ENCODE data around the gene BRICD5. TPM values are rescaled to one million over a fixed set of nuclear protein-coding genes. Genes with fewer than 3 reads are reported as not detected.

The BRICD5 gene
- total and polyA plus RNA-seq, 3 donors from 2014 or later: 25.1 to 66.5 (median 37.8) TPM

- DNase-seq: no peak
- Histone ChIP-seq H3K9me3 (no peaks in the 10 kb centered on the region), H3K4me3 (no peak overlapping the region), H3K27ac (no peak overlapping the region), H3K36me3 (ENCODE audit: low read depth, missing control alignments) (no peaks in the 10 kb centered on the region), H3K4me1 (peaks cover 6% of the 10 kb centered on the region), H3K27me3 (no peaks in the 10 kb centered on the region)
- intact Hi-C loops (cut with DNase I; ENCODE audit: low total_unique reads): no loop called here
- TF ChIP-seq POLR2A (IDR thresholded peaks at IDR 0.05): no peak
- TF ChIP-seq CTCF (IDR thresholded peaks at IDR 0.05): no peak
- WGBS, 2 donors: 91 to 93% methylated on average over 11 to 18 of the region's 18 CpGs
These were observed 35.7 kb upstream of the BRICD5 start for GRCh38 chr16:2246301-2246885.

- TF ChIP-seq POLR2A (IDR thresholded peaks at IDR 0.05): no peak
- no peak for TF ChIP-seq CTCF (IDR thresholded peaks at IDR 0.05)
These were observed 34.5 kb upstream of the BRICD5 start for GRCh38 chr16:2244926-2245795.

GRCh38 chr16:2244301-2244700 is 33.6 kb upstream of the BRICD5 start:
- no peaks in the 10 kb centered on the region for H3K9me3 ChIP-seq
- H3K27ac ChIP-seq: no peak overlapping the region
- intact Hi-C loops (cut with DNase I; ENCODE audit: low total_unique reads): no loop called here
- 74 to 92% methylated on average over 5 to 16 of the region's 17 CpGs for WGBS, 2 donors
- H3K36me3 ChIP-seq (ENCODE audit: low read depth, missing control alignments): no peaks in the 10 kb centered on the region
- DNase-seq: peak; percentile 59
- no peak overlapping the region for H3K4me3 ChIP-seq
- no peaks in the 10 kb centered on the region for H3K4me1 ChIP-seq
- TF ChIP-seq POLR2A (IDR thresholded peaks at IDR 0.05) (no peak), CTCF (IDR thresholded peaks at IDR 0.05) (no peak)
- no peaks in the 10 kb centered on the region for H3K27me3 ChIP-seq

More at GRCh38 chr16:2244926-2245795, 34.5 kb upstream of the BRICD5 start:
- Histone ChIP-seq H3K27me3 (no peaks in the 10 kb centered on the region), H3K9me3 (no peaks in the 10 kb centered on the region), H3K27ac (no peak overlapping the region), H3K36me3 (ENCODE audit: low read depth, missing control alignments) (no peaks in the 10 kb centered on the region), H3K4me1 (peaks cover under 1% of the 10 kb centered on the region), H3K4me3 (no peak overlapping the region)
- no peak for DNase-seq
- intact Hi-C loops (cut with DNase I; ENCODE audit: low total_unique reads): no loop called here
- WGBS, 2 donors: 94 to 96% methylated on average over 20 to 30 of the region's 30 CpGs

GRCh38 chr16:2243781-2244180 is 33.1 kb upstream of the BRICD5 start:
- TF ChIP-seq POLR2A (IDR thresholded peaks at IDR 0.05) (no peak), CTCF (IDR thresholded peaks at IDR 0.05) (no peak)
- H3K4me1 ChIP-seq: no peaks in the 10 kb centered on the region
- H3K27ac ChIP-seq: no peak overlapping the region
- no peak for DNase-seq
- H3K36me3 ChIP-seq (ENCODE audit: low read depth, missing control alignments): no peaks in the 10 kb centered on the region
- H3K27me3 ChIP-seq: no peaks in the 10 kb centered on the region
- H3K4me3 ChIP-seq: no peak overlapping the region
- intact Hi-C loops (cut with DNase I; ENCODE audit: low total_unique reads): no loop called here
- WGBS, 2 donors: 98 to 99% methylated on average over 6 to 11 of the region's 11 CpGs
- H3K9me3 ChIP-seq: no peaks in the 10 kb centered on the region

Data from testis (tissue), 3 donors.